PC-3 (cell line): ENCODE measurements around the gene HSD3B2.

Experiments used
- CTCF ChIP-seq: fragments of 300-600 bp; sonication (generic); conservative IDR thresholded peaks from 2 replicates; pipeline ENCODE4 v1.5.1; 2017; ENCODE audit warnings: antibody characterized with exemption, low read depth, mild to moderate bottlenecking, low read length
- EZH2 ChIP-seq: fragments of 300-600 bp; sonication (generic); IDR thresholded peaks from one replicate; pipeline ENCODE4 v1.6.1; 2017; ENCODE audit warnings: antibody characterized with exemption, mild to moderate bottlenecking, low read length; ENCODE audit not compliant: unreplicated experiment
- EZH2phosphoT487 ChIP-seq: fragments of 300-600 bp; sonication (generic); IDR thresholded peaks from 2 replicates; pipeline ENCODE4 v1.6.1; 2018; ENCODE audit warnings: mild to moderate bottlenecking, antibody characterized with exemption, low read length, borderline replicate concordance

- TF ChIP-seq CTCF (no peak), EZH2 (no peak), EZH2phosphoT487 (no peak)
Measured at GRCh38 chr1:119380304-119380703, 34.6 kb upstream of the HSD3B2 start.
